DOHH2 (cell line): ENCODE results near the gene FRAS1.

Source experiments
- EZH2phosphoT487 ChIP-seq: fragments of 200-600 bp; sonication (generic); IDR thresholded peaks from 2 replicates; pipeline ENCODE4 v1.6.1; 2017; ENCODE audit warnings: borderline replicate concordance, mild to moderate bottlenecking, antibody characterized with exemption, low read length, moderate library complexity, mixed read lengths
- TF ChIP-seq, protein P1 (sequence below): fragments of 200-600 bp; sonication (generic); IDR thresholded peaks from one replicate; pipeline ENCODE4 v1.5.1; 2014; ENCODE audit warnings: antibody characterized with exemption, mild to moderate bottlenecking, low read depth, low read length; ENCODE audit not compliant: poor library complexity, severe bottlenecking

DNA sequence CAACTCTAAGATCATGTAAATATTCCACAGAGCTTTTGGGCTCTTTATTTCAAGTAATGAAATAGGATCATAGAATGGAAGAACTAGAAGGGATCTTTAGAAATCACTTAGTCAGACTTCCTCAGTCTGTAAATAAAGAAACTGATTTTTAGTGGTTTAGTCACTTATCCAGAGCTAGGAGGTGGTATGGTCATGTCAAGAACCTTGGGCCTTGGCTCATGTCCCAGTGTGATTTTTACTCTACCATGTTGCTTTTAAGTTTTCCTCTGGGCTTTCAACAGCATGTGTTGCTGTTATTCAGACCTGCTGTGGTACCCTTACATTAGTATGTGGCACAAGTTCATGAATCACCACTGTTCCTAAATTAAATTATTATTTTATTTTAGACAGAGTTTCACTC, 184.9 kb downstream of the FRAS1 start:
- TF ChIP-seq, protein P1, sequence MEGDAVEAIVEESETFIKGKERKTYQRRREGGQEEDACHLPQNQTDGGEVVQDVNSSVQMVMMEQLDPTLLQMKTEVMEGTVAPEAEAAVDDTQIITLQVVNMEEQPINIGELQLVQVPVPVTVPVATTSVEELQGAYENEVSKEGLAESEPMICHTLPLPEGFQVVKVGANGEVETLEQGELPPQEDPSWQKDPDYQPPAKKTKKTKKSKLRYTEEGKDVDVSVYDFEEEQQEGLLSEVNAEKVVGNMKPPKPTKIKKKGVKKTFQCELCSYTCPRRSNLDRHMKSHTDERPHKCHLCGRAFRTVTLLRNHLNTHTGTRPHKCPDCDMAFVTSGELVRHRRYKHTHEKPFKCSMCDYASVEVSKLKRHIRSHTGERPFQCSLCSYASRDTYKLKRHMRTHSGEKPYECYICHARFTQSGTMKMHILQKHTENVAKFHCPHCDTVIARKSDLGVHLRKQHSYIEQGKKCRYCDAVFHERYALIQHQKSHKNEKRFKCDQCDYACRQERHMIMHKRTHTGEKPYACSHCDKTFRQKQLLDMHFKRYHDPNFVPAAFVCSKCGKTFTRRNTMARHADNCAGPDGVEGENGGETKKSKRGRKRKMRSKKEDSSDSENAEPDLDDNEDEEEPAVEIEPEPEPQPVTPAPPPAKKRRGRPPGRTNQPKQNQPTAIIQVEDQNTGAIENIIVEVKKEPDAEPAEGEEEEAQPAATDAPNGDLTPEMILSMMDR: no peak
- no peak for TF ChIP-seq EZH2phosphoT487
